Measurements from ENCODE around the gene RABGEF1. TPM values are rescaled to one million over a fixed set of nuclear protein-coding genes. Genes with fewer than 3 reads are reported as not detected.

Gene RABGEF1
- total and polyA plus RNA-seq, 2 donors (not counting 1 experiment from before 2014, with no cell fraction given): 27.9 to 31.0 TPM

DNA sequence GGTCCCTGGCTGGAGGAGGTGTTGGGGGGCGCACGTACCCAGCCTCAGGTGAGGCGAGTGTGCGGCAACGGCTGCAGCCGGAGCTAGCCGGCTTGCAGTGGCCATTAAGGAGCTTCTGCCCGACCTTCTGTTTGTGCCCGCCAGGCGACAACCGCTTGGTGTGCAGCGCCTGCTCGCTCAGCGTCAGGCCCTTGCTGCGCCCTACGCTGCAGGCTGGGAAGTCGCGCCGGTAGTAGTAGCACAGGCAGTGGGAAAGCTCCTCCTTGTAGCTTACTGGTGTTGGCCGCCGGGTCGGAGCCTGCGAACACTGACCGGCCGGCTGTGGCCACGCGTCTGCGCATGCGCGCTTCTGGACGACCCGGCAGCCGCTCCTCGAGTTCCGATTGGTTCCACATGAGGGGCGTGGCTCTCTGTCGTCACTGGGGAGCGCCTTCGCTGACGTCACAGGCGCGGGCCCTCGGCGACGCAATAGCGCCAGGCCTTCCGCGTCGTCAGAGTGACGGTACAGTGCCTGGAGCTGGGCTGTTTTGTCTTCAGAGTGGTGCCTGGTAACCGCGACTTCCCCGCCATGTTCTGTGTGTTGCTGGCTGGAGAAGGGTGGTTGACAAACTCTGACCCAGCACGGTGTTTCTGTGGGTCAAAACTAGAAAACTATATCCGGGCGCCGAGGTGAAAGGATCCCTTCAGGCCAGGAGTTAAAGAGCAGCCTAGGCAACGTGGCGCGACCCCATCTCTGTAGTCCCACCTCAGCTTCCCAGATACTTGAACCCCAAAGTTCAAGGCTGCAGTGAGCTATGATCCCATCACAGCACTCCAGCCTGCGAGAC is 104.2 kb downstream of the RABGEF1 start:
- POLR2A ChIA-PET: interaction anchor here (0.6 to 1.9 kb wide), 10 partner anchors 76 to 457 kb away, joined by 3 to 14 read pairs (median 4); partner anchors contain the start of genes KCTD7, RABGEF1, SBDS and TMEM248
- H2AFZ ChIP-seq (ENCODE audit: insufficient read depth, low read depth, low read length, poor library complexity, severe bottlenecking): peak overlapping the region; percentile 100
- H3K27me3 ChIP-seq (replicated peaks in 1 of 4; ENCODE audit: control extremely low read depth in 1 of 4, control insufficient read depth in 3 of 4, insufficient read depth in 4 of 4, low read length in 3 of 4): no peaks in the 10 kb centered on the region
- peak; percentile 91 for ATAC-seq (ENCODE audit: low read depth)
- Mint-ChIP-seq H3K27me3 (no peaks in the 10 kb centered on the region), H3K4me3 (peak overlapping the region; percentile 95), H3K9me3 (ENCODE audit: insufficient read depth) (no peaks in the 10 kb centered on the region), H3K4me1 (peaks cover 23% of the 10 kb centered on the region), H3K27ac (peak overlapping the region; percentile 100)
- H3K4me1 ChIP-seq (ENCODE audit: control insufficient read depth in 2 of 2, insufficient read depth in 2 of 2, low read length in 2 of 2): peaks cover 13 to 16% of the 10 kb centered on the region in 2 donors
- CTCF ChIA-PET: interaction anchor here (1.1 to 1.4 kb wide), 2 partner anchors 77 to 150 kb away, joined by 5 to 6 read pairs; partner anchors contain the start of gene SBDS
- H3K4me3 ChIP-seq (ENCODE audit: control extremely low read depth in 1 of 5, extremely low read depth in 1 of 5, insufficient read depth in 1 of 5, low read depth in 2 of 5, low read length in 4 of 5): peak overlapping the region; percentile 72 to 93 (median 89)
- no peaks in the 10 kb centered on the region for H3K9me3 ChIP-seq (ENCODE audit: control extremely low read depth in 1 of 3, control insufficient read depth in 2 of 3, insufficient read depth in 1 of 3, low read length in 2 of 3)
- peak; percentile 100 for DNase-seq
- intact Hi-C loops (cut with micrococcal nuclease): loop anchor here (1.0 to 5.0 kb wide), 8 partner anchors 78 to 1092 kb away; partner anchors contain the start of genes KCTD7 and RABGEF1
- H3K27ac ChIP-seq (ENCODE audit: low read length in 2 of 2): peak overlapping the region; percentile 89 to 100
- no peaks in the 10 kb centered on the region for H4K20me1 ChIP-seq (ENCODE audit: control insufficient read depth, insufficient read depth, low read length, poor library complexity, severe bottlenecking)
- H3K36me3 ChIP-seq (replicated peaks in 1 of 2; ENCODE audit: control extremely low read depth in 1 of 2, control insufficient read depth in 1 of 2, extremely low read depth in 1 of 2, insufficient read depth in 2 of 2, low read length in 1 of 2): no peaks in the 10 kb centered on the region
- H3K9ac ChIP-seq (ENCODE audit: low read length): peak overlapping the region; percentile 97
- H3K79me2 ChIP-seq (ENCODE audit: control insufficient read depth, insufficient read depth, low read length): peaks cover 12% of the 10 kb centered on the region
- 0% methylated on average over 60 of the region's 61 CpGs for WGBS (ENCODE audit: insufficient coverage)
- H3K4me2 ChIP-seq (replicated peaks; ENCODE audit: low read depth, low read length, poor library complexity, severe bottlenecking): peak overlapping the region; percentile 98
- TF ChIP-seq CTCF (IDR thresholded peaks at IDR 0.05) (peak; percentile 60), EZH2 (IDR thresholded peaks at IDR 0.05; ENCODE audit: borderline replicate concordance, insufficient read depth, low read depth, low read length, poor library complexity, severe bottlenecking) (no peak)
